SIG-M5 treated with dmso at 0.1 percent for 504 hours (cell line): Measurements from ENCODE around the gene ERVV-1.
"Not testable (repeated sequence)": the region's sequence is repeated elsewhere in the genome, so short reads cannot be mapped to it uniquely, and the experiment has no call there.

Experiments used
- DNase-seq: peaks from one replicate; lab custom pipeline; 2025; ENCODE audit not compliant: unreplicated experiment; lab: John Stamatoyannopoulos, UW

The ERVV-1 gene

GRCh38 chr19:53015730-53016129 lies 2.0 kb downstream of the ERVV-1 start:
- DNase-seq = no peak

GRCh38 chr19:53019684-53020083 lies 6.0 kb downstream of the ERVV-1 start:
- no peak for DNase-seq

- not testable (repeated sequence) for DNase-seq
Measured at GRCh38 chr19:53028306-53028705, 14.6 kb downstream of the ERVV-1 start.

- DNase-seq = no peak
Measured at GRCh38 chr19:53034054-53034453, 20.3 kb downstream of the ERVV-1 start.

- no peak for DNase-seq
Measured at GRCh38 chr19:53034948-53035675, 21.4 kb downstream of the ERVV-1 start.

GRCh38 chr19:53037101-53038097 lies 23.7 kb downstream of the ERVV-1 start:
- no peak for DNase-seq

GRCh38 chr19:53041366-53041765 lies 27.6 kb downstream of the ERVV-1 start:
- DNase-seq = no peak

- no peak for DNase-seq
Measured at GRCh38 chr19:53045536-53045935, 31.8 kb downstream of the ERVV-1 start.

- no peak for DNase-seq
Measured at GRCh38 chr19:53047379-53047778, 33.7 kb downstream of the ERVV-1 start.

- no peak for DNase-seq
Measured at GRCh38 chr19:53055117-53055516, 41.4 kb downstream of the ERVV-1 start.

- no peak for DNase-seq
Measured at GRCh38 chr19:53057904-53058580, 44.3 kb downstream of the ERVV-1 start.
